Keratinocyte (primary cell): ENCODE measurements around the gene TSLP. TPM values are rescaled to one million over a fixed set of nuclear protein-coding genes. Genes with fewer than 3 reads are reported as not detected.

ENCODE experiments used
- DNase-seq: peaks from one replicate; pipeline ENCODE4 v3.0.0-alpha.2; 2011; ENCODE audit warnings: low read depth, missing footprints, low spot score
- FAIRE-seq: peaks from 2 replicates; lab custom pipeline; 2011; peaks lifted over from hg19 to GRCh38; lab: Jason Lieb, UNC
- H2AFZ ChIP-seq: 2 replicates; pipeline ENCODE4 v1.6.0; 2012; ENCODE audit warnings: low read length, control low read depth, inconsistent platforms; ENCODE audit not compliant: control insufficient read depth
- H3K27ac ChIP-seq: 2 replicates; pipeline ENCODE4 v1.5.1; 2011; ENCODE audit warnings: low read length; ENCODE audit not compliant: control insufficient read depth, insufficient read depth
- H3K27me3 ChIP-seq: 3 replicates; pipeline ENCODE4 v1.6.0; 2011; ENCODE audit warnings: low read length; ENCODE audit not compliant: control insufficient read depth, insufficient read depth; ENCODE audit errors: extremely low read depth
- H3K36me3 ChIP-seq, 2 experiments: 2 replicates in 1 of 2; 3 replicates in 1 of 2; pipeline ENCODE4 v1.5.1; 2011; ENCODE audit warnings: low read length in 2 of 2, mild to moderate bottlenecking in 1 of 2; ENCODE audit not compliant: control insufficient read depth in 2 of 2, insufficient read depth in 2 of 2; ENCODE audit errors: extremely low read depth in 1 of 2
- H3K4me1 ChIP-seq: 3 replicates; pipeline ENCODE4 v1.5.1; 2011; ENCODE audit warnings: low read length; ENCODE audit not compliant: control insufficient read depth, insufficient read depth; ENCODE audit errors: extremely low read depth
- H3K4me2 ChIP-seq: 3 replicates; pipeline ENCODE4 v1.6.0; 2011; ENCODE audit warnings: low read depth, low read length; ENCODE audit not compliant: control insufficient read depth, insufficient read depth; ENCODE audit errors: extremely low read depth
- H3K4me3 ChIP-seq, 3 experiments: fragments of 200-600 bp in 1 of 3; sonication (generic) in 1 of 3; 2 replicates in 2 of 3; 3 replicates in 1 of 3; pipeline ENCODE4 v1.5.1; 2011 to 2016; ENCODE audit warnings: low read length in 3 of 3, mild to moderate bottlenecking in 3 of 3, control low read depth in 2 of 3, inconsistent platforms in 1 of 3, low read depth in 1 of 3, mixed read lengths in 1 of 3, mixed run types in 1 of 3, moderate library complexity in 1 of 3; ENCODE audit not compliant: control insufficient read depth in 2 of 3, insufficient read depth in 2 of 3; ENCODE audit errors: extremely low read depth in 1 of 3
- H3K79me2 ChIP-seq: 2 replicates; pipeline ENCODE4 v1.6.0; 2012; ENCODE audit warnings: low read length; ENCODE audit not compliant: control insufficient read depth, insufficient read depth
- H3K9ac ChIP-seq: 3 replicates; pipeline ENCODE4 v1.6.0; 2011; ENCODE audit warnings: low read length; ENCODE audit not compliant: control insufficient read depth, insufficient read depth; ENCODE audit errors: extremely low read depth
- H3K9me1 ChIP-seq: 3 replicates; pipeline ENCODE4 v1.6.0; 2011; ENCODE audit warnings: low read length; ENCODE audit not compliant: control insufficient read depth, insufficient read depth; ENCODE audit errors: extremely low read depth
- H3K9me3 ChIP-seq: 2 replicates; pipeline ENCODE4 v1.5.1; 2012; ENCODE audit warnings: low read depth, low read length; ENCODE audit not compliant: control insufficient read depth
- H4K20me1 ChIP-seq: 3 replicates; pipeline ENCODE4 v1.6.0; 2011; ENCODE audit warnings: low read length; ENCODE audit not compliant: control insufficient read depth, insufficient read depth; ENCODE audit errors: extremely low read depth
- EZH2 ChIP-seq: IDR thresholded peaks from one replicate; pipeline ENCODE4 v1.6.1; 2012; ENCODE audit warnings: inconsistent platforms, mild to moderate bottlenecking, low read length, moderate library complexity
- dilution Hi-C: fragments of 300-500 bp; cut with MboI; formaldehyde crosslinking; loops from one replicate; pipeline ENCODE4 v1.7.0; 2020; ENCODE audit warnings: low sequenced_read_pairs; ENCODE audit not compliant: extremely low pct_ligation_motif_present
- polyA plus RNA-seq, 5 experiments: library from polyadenylated mRNA; depleted of rRNA in 3 of 5; stranded (reverse) in 3 of 5; stranded (forward) in 1 of 5; unstranded in 1 of 5; fragments of >200 nt; gene quantifications; 1 replicate in 1 of 5; 2 replicates in 3 of 5; 3 replicates in 1 of 5; pipeline versions ENCODE4 v1.2.1 to v1.2.3, GENCODE V29; 2011 to 2012; ENCODE audit warnings: missing spikeins in 2 of 5, low read depth in 1 of 5, low replicate concordance in 1 of 5
- TF ChIP-seq, protein P1 (sequence below), 3 experiments: IDR thresholded peaks in 1 of 3; conservative IDR thresholded peaks in 1 of 3; optimal IDR thresholded peaks in 1 of 3; 2 replicates in 2 of 3; 3 replicates in 1 of 3; pipeline versions ENCODE3 to v1.5.1; 2011; ENCODE audit warnings: low read length in 3 of 3, mild to moderate bottlenecking in 3 of 3, moderate library complexity in 2 of 3, control low read depth in 1 of 3, inconsistent platforms in 1 of 3; ENCODE audit not compliant: insufficient read depth in 2 of 3; ENCODE audit errors: extremely low read depth in 1 of 3

TSLP gene
- polyA plus RNA-seq, 1 donor (not counting 4 experiments of a cell fraction or from before 2014, with no cell fraction given), result 1.1 TPM

DNA sequence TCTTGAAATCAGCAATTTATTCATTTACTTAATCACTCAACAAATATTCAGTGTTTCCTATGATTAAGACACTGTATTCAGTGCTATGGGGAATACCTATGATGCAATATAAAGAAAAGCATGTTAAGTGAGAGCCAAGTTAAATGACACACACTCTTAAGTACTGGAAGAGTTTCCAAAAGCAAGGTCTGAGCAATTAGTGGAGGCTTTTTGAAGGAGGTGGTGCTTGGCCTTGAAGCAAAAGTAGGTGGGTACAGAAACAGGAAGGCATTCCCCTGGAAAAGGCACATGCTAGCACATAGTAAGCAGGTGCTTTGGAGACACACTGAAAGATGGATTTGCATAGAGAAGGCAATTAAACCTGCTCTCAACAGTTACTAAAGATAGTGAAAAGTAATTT, 4.0 kb downstream of the TSLP start:
- Histone ChIP-seq H3K9me1 (no peaks in the 10 kb centered on the region), H3K4me3 (peak overlapping the region in 1 of 3 experiments; percentile 39), H3K27ac (peak overlapping the region; percentile 68), H3K27me3 (peaks cover 15% of the 10 kb centered on the region), H3K4me2 (peak overlapping the region; percentile 62), H2AFZ (no peak overlapping the region), H3K9ac (no peak overlapping the region), H3K79me2 (no peaks in the 10 kb centered on the region), H4K20me1 (no peaks in the 10 kb centered on the region), H3K9me3 (no peaks in the 10 kb centered on the region), H3K36me3 (no peaks in the 10 kb centered on the region), H3K4me1 (peaks cover 24% of the 10 kb centered on the region)
- FAIRE-seq (peak; percentile 98), DNase-seq (peak; percentile 77)
- dilution Hi-C loops, result no loop called here
- TF ChIP-seq, protein P1, sequence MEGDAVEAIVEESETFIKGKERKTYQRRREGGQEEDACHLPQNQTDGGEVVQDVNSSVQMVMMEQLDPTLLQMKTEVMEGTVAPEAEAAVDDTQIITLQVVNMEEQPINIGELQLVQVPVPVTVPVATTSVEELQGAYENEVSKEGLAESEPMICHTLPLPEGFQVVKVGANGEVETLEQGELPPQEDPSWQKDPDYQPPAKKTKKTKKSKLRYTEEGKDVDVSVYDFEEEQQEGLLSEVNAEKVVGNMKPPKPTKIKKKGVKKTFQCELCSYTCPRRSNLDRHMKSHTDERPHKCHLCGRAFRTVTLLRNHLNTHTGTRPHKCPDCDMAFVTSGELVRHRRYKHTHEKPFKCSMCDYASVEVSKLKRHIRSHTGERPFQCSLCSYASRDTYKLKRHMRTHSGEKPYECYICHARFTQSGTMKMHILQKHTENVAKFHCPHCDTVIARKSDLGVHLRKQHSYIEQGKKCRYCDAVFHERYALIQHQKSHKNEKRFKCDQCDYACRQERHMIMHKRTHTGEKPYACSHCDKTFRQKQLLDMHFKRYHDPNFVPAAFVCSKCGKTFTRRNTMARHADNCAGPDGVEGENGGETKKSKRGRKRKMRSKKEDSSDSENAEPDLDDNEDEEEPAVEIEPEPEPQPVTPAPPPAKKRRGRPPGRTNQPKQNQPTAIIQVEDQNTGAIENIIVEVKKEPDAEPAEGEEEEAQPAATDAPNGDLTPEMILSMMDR (optimal IDR thresholded peaks at IDR 0.05 in 1 of 3, IDR thresholded peaks at IDR 0.05 in 1 of 3, conservative IDR thresholded peaks at IDR 0.05 in 1 of 3; ENCODE audit: extremely low read depth in 1 of 3, insufficient read depth in 2 of 3, low read length in 3 of 3), result no peak
- no peak for TF ChIP-seq EZH2

DNA sequence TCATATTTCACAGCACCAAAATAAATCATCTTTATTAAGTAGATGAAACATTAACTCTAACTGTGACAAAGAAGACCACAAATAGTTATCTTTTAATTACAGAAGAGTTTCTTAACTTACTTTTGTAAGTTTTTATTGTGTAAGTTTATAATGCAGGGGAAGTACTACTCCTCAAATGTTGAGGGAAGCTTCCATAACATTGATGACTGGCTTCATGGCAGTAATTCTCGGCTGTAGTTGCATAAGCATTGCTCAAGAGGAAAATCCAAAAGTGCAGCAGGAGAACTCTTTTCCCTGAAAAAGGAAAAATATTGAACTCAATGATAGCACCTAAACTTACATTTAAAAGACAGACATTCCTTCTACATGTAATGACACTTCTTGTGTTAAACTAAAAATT, 4.6 kb downstream of the TSLP start:
- DNase-seq (no peak), FAIRE-seq (no peak)
- H3K36me3 ChIP-seq, result no peaks in the 10 kb centered on the region
- H3K9me1 ChIP-seq, result no peaks in the 10 kb centered on the region
- H3K27me3 ChIP-seq, result peaks cover 10% of the 10 kb centered on the region
- no peak overlapping the region for H3K4me3 ChIP-seq
- no peak overlapping the region for H3K9ac ChIP-seq
- H3K9me3 ChIP-seq, result no peaks in the 10 kb centered on the region
- dilution Hi-C loops, result no loop called here
- no peak overlapping the region for H3K4me2 ChIP-seq
- peaks cover 24% of the 10 kb centered on the region for H3K4me1 ChIP-seq
- H4K20me1 ChIP-seq, result no peaks in the 10 kb centered on the region
- no peaks in the 10 kb centered on the region for H3K79me2 ChIP-seq
- no peak overlapping the region for H2AFZ ChIP-seq
- H3K27ac ChIP-seq, result peak overlapping the region; percentile 24
- TF ChIP-seq, protein P1 (optimal IDR thresholded peaks at IDR 0.05 in 1 of 3, IDR thresholded peaks at IDR 0.05 in 1 of 3, conservative IDR thresholded peaks at IDR 0.05 in 1 of 3; ENCODE audit: extremely low read depth in 1 of 3, insufficient read depth in 2 of 3, low read length in 3 of 3), result no peak
- TF ChIP-seq EZH2, result no peak
